NCI-H510A (cell line): Measurements from ENCODE around the gene GPC6.

Source experiments
- DNase-seq: peaks from one replicate; lab custom pipeline; 2025; lab: John Stamatoyannopoulos, UW

The GPC6 gene

GRCh38 chr13:93775507-93776108 is 549.0 kb downstream of the GPC6 start:
- no peak for DNase-seq

- no peak for DNase-seq
These were observed 550.3 kb downstream of the GPC6 start for GRCh38 chr13:93776936-93777335.

DNA sequence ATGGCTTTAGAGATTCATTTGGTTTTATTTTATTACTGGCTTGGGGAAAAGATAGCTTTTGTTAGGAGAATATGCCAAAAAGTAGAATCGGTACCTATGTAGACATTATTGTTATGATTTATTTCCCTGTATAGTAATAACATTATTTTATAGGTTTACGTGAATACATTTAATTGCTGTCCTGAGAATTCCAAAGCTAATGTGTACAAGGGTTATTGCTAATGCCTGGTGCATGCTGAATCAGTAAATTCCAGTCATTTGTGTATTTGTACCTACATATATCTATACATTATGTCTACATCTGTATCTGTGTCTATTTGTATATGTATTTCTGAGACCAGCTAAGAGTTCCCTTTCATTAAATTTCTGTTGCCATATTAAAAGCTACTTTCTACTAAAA is 550.9 kb downstream of the GPC6 start:
- no peak for DNase-seq

DNA sequence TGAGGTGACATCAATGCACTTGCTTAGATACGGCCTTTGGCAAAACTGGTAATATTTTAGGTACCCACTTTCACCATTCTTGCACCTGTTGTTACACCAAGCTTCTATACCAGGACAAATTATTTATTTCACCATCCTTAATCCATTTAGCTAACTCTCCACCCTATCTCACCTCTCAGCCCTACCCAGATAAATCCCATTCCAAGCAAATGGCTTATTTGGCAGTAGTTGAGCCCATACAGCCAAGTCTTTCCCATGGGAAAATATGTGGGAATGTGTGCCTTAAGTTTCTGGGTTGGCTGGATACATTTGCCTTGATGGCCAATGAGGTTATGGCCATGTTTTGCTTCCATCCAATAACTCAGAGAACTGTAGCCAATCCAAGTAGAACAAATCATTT is 551.9 kb downstream of the GPC6 start:
- no peak for DNase-seq

DNA sequence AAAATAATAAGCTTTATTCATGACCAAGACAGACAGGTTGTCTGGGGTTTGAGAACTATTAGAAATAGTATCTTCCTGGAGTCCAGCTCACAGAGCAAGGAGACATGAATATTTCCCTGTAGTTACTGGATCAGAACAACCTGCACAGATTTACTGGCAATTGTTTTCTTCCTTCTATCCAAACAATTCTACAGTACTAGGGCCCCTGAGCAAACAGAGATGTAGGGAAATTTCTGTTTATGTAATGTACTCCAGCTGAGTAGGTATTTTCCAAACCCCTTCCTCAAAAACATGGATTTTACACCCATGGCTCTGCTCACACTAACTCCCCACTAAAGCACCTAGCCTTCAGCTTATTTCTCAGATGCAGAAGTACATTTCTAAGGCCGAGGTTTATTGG is 557.6 kb downstream of the GPC6 start:
- no peak for DNase-seq

- DNase-seq = no peak
These were observed 560.4 kb downstream of the GPC6 start for GRCh38 chr13:93786846-93787489.

DNA sequence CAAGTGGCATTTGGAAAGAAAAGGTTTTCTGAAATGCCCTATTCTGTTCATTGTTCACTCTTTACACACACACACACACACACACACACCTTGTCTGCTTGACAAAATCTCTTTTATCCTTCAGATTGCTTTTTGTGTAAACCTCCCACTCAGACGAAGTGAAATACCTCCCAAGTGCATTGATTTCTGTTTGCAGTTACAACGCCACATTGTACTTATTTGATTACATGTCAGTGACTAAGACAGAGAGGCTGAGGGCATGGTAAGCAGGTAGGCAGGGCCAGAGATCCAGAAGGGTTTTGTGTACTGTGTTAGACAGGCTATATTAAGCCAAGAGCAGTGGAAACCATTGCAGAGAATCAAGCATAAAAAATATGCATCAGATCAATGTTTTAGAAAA is 561.8 kb downstream of the GPC6 start:
- DNase-seq = no peak

DNA sequence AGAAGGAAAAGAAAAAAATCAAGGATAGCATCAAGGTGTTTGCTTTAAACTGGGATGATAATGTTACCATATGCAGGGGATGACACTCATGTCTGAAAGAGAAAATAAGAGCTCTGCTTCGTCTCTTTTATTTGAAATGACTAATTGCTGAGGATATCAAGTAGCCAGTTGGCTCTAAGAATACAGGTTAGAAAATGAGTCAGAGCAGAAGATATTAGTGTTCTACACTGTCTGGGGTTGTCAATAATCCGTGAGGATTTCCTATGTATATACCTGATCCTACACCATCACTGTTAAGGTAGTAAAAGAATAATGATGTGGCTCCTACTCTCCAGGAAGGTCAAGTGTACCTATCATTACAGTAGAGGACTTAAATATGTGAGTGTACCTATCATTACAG is 562.5 kb downstream of the GPC6 start:
- no peak for DNase-seq

- no peak for DNase-seq
These were observed 567.7 kb downstream of the GPC6 start for GRCh38 chr13:93794197-93794885.

- DNase-seq = no peak
These were observed 570.9 kb downstream of the GPC6 start for GRCh38 chr13:93797463-93797862.

DNA sequence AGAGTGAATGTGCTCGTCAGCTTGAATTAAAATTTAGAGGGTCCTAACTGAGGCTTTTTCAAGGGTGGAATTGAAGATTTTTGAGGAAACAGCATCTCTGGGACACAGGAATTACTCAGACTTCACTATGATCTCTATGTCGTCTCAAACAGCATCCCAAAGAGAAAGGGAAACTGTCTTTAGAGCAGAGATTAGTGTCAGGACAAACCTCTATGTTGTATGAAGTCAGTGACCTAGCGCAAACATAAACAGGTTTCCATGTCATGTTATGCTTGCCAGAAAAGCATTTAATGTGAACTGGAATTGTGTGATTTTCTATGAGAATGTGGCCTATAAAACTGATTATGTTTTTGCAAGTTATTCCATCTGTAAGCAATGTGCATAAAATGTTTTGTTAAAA is 573.7 kb downstream of the GPC6 start:
- DNase-seq = no peak

DNA sequence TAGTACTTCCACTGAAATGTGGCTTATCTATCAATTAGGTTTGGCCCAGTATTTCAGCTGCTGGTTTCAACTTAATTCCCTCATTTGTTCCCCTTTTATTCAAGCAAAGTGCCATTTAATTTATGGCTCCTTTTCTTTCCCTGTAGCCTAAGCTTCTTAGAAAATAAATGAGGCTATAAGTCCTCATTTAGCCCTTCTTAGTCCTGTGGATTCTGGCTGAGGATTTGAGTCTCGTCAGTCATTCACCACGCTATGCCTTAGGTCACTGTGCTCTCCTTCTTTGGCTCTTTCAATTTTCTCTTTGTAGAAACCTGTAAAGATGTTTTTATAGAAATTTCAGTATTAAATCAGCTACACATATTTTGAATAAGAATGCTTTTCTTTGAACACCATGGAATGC is 579.1 kb downstream of the GPC6 start:
- DNase-seq = no peak

DNA sequence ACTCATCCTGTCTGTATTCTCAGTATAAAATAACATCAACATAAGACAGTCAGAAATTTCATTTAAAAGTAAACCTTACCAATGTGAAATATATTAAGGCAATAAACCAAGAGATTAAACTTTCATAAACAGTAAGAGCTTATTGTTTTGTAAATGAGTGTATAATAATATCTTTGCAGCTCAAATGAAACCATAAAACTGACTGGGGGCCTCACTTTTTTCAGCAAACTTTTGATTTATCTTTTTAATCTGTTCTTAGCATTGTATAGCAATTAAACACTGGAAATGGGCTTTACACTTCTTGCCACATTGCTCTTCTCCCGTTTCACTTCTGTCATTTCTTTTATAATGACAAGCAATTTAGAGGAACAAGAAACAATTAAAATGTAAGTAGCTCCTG is 580.3 kb downstream of the GPC6 start:
- DNase-seq = no peak

- no peak for DNase-seq
These were observed 583.7 kb downstream of the GPC6 start for GRCh38 chr13:93810264-93810663.

GRCh38 chr13:93811071-93811737 is 584.6 kb downstream of the GPC6 start:
- DNase-seq = no peak

DNA sequence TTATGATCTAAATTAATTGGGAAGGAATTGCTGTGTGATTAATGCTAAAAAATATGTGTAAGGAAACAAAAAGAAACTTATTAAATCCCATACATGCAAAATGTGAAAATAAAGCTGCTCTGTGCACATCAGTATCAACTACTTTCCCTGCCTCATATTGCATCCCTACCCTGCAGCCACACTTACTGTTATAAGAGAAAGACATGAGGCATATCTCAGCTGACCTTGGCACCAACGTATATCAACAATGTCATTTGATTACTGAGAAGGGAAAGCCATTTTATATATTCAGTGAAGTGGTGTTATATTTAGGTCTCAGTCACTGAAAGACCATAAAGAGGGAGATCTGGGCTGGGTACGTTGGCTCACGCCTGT is 585.1 kb downstream of the GPC6 start:
- DNase-seq = no peak

- no peak for DNase-seq
These were observed 588.1 kb downstream of the GPC6 start for GRCh38 chr13:93814658-93815057.

GRCh38 chr13:93818345-93818744 is 591.7 kb downstream of the GPC6 start:
- no peak for DNase-seq

GRCh38 chr13:93819331-93819890 is 592.8 kb downstream of the GPC6 start:
- no peak for DNase-seq

DNA sequence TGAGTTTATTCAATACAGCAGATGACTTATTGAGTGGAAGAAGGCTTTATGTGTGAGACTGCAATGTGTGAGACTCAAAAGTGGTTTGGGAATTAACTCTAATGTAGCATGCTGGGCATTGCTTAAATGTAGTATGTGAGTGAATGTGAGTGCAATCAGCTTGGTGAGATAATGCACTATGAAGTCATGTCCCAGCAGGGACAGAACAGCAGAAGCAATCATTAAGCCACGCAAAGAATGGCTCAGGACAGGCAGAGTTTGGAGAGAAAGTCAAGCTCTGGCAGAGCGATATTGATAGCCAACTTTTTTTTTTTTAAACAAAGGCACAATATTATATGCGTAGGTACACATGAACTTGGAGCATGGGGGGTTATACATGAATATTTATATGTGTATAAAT is 597.7 kb downstream of the GPC6 start:
- no peak for DNase-seq

GRCh38 chr13:93834051-93834450 is 607.4 kb downstream of the GPC6 start:
- no peak for DNase-seq

DNA sequence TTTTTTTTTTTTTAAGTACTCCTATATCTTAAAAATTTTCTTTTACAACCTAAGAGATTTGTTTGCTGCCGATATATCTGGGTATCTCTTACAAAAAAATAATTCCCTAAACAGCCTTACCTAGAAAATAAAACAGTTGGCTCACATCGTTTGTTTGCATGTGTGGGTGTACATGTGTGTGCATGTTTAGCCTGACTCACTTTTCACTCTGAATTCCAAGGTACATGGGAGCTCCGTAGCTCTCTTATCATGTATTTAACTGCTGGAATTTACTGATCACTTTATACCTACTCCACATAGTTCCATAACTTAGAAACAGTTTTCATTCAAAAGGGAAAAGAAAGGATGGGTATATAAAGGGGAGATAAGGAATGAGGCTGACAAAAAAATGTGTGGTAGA is 616.5 kb downstream of the GPC6 start:
- no peak for DNase-seq

DNA sequence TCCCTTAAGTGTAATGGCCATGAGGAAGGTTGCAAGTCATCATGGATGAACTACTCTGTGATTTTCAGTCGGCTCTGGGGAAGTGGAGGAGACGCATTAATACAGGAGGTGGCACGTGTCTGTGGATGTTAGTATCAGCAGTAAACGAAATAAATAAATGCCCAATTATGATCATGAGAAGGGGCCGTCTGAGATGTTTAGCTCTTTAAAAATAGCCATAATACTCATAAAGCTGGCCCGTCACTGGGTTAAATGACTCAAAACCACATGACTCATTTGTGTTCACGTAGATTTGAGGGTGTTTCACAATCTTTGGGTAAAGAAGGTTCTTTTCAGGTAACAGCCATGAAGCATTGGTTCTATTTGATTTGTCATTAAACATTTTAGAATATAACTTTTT is 620.6 kb downstream of the GPC6 start:
- DNase-seq = no peak
